Measurements from ENCODE around the gene PPA1. TPM values are rescaled to one million over a fixed set of nuclear protein-coding genes. Genes with fewer than 3 reads are reported as not detected.
"Not testable (repeated sequence)": the region's sequence is repeated elsewhere in the genome, so short reads cannot be mapped to it uniquely, and the experiment has no call there.

The PPA1 gene
- total RNA-seq, 1 donor from 2014 or later: 296 TPM

DNA sequence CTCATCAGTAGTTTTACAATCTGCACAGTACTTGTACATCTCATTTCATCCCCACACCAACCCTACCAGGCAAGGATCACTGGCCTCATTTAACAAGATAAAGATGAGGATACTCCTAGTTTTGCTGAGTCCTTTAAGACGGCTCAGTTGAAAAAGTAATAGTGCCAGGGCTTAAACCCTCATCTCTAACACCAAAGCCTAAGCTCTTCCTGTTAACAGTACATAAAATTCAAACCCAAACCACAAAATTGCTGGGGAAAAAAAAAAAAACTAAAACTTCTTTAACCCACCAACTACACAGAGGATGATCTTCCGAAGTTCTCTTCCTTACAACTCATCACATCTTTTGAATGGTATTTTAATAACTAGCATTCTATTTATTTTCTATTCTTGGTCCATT, 64.2 kb downstream of the PPA1 start:
- DNase-seq: no peak

DNA sequence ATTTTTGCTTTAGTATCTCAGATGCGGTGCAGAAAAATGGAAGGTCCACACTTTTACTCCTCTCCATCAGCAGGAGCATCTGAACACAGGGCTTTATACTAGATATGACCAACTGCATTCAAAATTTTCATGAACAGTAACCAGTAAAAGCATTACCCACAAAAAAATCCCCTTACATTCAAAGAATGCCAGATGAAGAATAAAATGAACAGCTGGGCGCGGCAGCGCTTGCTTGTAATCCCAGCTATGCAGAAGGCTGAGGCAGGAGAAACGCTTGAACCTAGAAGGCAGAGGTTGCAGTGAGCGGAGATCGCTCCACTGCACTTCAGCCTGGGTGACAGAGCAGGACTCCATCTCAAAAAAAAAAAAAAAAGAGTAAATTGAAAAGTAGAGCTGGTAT, 66.0 kb downstream of the PPA1 start:
- no peak for DNase-seq

DNA sequence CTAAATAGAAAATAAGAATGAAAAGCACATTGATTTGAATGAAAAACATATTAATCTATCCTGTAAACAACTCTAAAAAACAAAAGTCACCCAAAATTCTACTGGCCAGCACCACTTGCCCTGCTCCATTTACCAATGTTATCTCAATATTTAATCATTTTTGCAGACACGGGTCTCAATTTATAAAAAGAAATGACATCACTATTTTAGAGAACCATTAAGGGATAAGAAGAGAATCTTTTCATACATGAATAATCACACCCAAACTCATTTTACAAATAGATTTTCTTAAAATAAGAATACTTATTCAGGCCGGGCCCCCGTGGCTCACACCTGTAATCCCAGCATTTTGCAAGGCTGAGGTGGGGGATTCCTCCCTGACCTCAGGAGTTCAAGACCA, 66.8 kb downstream of the PPA1 start:
- no peak for DNase-seq

DNA sequence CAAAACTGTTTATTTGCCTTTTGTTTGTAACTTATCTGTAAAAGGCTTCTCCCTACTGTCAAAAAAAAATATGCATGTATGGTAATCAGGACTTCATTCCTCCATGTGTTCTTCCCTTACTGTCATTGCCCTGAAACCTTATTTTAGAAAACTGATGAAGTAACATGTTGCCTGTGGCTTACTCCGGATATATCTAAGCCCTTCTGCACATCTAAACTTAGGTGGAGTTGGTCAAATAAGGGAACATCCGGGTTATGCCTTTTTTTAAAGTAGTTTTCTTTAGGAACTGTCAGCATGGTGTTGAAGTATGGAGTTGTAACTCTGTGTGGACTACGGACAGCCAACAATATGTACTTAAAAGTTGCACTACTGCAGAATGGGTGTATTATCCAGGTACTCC, 69.1 kb downstream of the PPA1 start:
- DNase-seq: no peak

DNA sequence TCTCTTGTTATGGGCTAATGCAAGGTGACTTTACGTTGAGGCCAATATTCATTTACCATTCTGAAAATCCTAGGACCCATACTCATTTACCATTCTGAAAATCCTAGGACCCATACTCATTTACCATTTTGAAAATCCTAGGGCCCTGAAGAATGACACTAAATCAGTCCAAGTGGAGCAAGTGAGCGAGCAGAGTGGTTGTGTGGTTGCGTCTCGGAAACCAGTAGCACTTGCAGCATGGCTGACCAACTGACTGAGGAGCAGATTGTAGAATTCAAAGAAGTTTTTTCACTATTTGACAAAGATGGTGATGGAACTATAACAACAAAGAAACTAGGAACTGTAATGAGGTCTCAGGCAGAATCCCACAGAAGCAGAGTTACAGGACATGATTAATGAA, 69.8 kb downstream of the PPA1 start:
- no peak for DNase-seq

DNA sequence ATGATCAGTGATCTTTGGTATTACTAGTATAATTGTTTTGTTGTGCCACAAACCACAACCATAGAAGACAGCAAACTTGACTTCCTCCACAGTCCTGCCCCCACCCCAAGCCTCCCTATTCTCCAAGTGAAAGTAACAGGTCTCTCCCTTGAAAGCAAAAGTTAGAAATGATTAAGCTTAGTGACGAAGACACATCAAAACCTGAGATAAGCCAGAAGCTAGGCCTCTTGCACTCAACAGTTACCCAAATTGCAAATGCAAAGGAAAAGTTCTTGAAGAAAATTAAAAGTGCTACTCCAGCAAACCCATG, 70.4 kb downstream of the PPA1 start:
- DNase-seq: no peak

DNA sequence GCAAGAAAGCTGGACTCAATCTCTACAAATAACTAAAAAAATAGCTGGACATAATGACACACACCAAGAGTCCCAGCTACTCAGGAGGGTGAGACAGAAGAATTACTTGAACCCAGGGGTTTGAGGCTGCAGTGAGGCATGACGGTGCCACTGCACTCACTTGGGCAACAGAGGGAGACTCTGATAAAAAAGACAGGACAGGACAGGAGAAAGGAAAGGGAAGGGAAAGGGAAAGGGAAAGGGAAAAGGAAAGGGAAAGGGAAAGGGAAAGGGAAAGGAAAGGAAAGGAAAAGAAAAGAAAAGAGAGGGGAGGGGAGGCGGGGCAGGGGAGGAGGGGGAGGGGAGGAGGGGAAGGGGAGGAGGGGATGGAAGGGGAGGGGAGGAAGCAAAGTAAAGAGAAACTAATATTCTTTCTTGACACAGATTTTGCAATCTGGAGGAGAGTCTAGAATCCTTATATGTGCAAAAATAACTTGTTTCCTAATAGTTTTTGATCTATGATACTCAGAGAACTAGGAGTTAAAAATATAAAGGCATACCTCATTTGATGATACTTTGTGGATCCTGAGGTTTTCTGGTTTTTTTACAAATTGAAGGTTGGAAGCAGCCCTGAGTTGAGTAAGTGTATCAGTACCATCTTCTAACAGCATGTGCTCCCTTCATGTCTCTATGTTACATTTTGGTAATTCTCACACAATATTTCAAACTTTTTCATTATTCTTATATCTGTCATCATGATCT, 70.9 kb downstream of the PPA1 start:
- DNase-seq: no peak

DNA sequence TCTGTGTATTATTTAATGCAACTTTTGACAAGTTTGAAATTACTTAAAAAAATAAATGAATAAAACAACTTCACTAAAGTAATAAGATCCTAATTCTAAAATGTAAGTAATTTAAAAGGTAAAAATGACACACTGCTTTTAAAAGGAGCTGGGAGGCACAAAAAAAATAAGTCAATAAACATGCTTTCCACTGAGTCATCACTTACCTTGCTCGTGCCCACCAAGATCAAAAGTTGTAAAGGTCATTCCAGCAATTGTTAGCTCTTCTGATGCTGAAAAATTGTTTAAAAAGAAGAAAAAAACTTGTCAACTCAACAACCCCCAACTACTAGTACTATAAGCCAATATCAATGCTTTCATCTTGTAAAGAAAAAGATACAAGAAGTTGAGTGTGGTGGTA, 72.4 kb downstream of the PPA1 start:
- no peak for DNase-seq

DNA sequence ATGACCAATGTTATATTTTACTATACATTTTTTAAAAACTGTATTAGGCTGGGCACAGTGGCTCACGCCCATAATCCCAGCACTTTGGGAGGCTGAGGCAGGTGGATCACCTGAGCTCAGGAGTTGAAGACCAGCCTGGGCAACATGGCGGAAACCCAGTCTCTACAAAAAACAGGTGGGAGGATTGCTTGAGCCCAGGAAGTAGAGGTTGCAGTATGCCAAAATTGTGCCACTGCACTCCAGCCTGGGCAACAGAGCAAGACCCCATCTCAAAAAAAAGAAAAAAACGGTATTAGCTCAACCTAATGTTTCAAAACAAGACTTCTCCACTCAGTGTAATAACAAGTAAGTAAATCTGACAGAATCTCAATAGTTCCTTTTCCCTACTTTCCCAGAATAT, 73.9 kb downstream of the PPA1 start:
- DNase-seq: not testable (repeated sequence)

DNA sequence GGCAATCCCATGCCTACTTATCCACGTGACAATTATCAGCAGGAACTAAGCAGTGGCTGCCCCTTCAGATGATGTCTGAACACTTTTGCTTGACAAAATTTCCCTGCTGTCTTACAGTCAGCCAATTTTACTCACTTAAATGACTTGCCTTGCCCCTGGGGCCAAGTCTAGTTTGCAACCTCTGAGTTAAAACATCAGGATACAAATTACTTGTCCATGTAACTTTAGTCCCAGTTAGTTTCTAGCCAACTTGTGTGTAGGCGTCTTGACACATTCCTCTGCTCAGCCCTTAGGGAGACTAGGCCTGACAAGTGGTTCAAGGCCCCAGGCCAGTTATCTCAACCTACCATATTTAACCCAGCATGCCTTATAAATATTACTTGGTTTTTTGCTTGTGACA, 75.1 kb downstream of the PPA1 start:
- DNase-seq: no peak

DNA sequence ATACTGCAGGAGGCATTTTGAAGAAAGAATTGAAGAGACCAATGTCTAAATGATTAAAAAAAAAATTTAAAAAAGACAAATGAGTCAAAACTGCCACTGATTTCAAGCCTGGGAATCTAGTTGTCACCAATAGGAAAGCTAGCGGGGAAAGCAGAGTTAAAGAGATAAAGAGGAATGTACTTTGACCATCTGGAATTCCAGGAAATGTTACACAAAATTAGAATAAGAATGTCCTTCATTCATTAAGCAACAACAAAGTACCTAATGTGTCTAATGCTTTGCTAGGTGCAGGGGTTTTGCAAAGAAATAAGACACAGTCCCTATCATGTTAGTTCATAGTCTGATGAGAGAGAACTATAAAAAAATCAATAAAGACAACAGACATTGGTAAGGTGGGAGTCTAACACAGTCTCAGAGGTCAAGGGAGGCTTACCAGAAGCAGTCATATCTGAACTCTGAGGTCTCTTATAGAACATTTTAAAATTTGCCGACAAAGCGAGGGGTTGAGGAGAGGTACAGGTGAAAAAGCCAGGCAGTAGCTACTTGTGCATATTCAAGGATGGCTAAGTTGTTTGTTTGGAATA, 77.9 kb downstream of the PPA1 start:
- DNase-seq: no peak

Small RNAs within 50 kb of the gene (small RNA-seq; reads per million reads assigned to genes)
- gene RPS25P9: not detected

Other genes with a start within 250 kb of the PPA1 start
- gene MACROH2A2, start 180.6 kb downstream of the PPA1 start, total RNA-seq: 23.6 TPM
- 5.5 TPM for gene AIFM2, start 100.6 kb downstream of the PPA1 start, total RNA-seq
- 7.3 TPM for gene TYSND1, start 86.7 kb downstream of the PPA1 start, total RNA-seq
- gene SAR1A, start 62.9 kb downstream of the PPA1 start, total RNA-seq: 182 TPM
- 0.31 TPM for gene NPFFR1, start 50.6 kb upstream of the PPA1 start, total RNA-seq
- gene LRRC20, start 149.2 kb upstream of the PPA1 start, total RNA-seq: 21.5 TPM
- gene EIF4EBP2, start 170.7 kb upstream of the PPA1 start, total RNA-seq: 62.5 TPM
- 2.2 TPM for gene NODAL, start 208.3 kb upstream of the PPA1 start, total RNA-seq
- 8.9 TPM for gene PALD1, start 245.3 kb upstream of the PPA1 start, total RNA-seq